Jurkat, Clone E6-1 (cell line): ENCODE results near the gene SALL3.

ENCODE experiments used
- DNase-seq: peaks from one replicate; pipeline ENCODE4 v3.0.0-alpha.2; 2011; ENCODE audit warnings: low read depth, low spot score
- H3K4me3 ChIP-seq: 2 replicates; pipeline ENCODE4 v1.5.1; 2011; ENCODE audit warnings: mild to moderate bottlenecking, low read length, control low read depth, moderate library complexity

Gene SALL3

GRCh38 chr18:79046522-79046921 is 66.9 kb downstream of the SALL3 start:
- no peak for DNase-seq
- H3K4me3 ChIP-seq: no peak overlapping the region

GRCh38 chr18:79047556-79048244 is 68.1 kb downstream of the SALL3 start:
- H3K4me3 ChIP-seq: no peak overlapping the region
- DNase-seq: no peak

- no peak for DNase-seq
- no peak overlapping the region for H3K4me3 ChIP-seq
Observed at GRCh38 chr18:79048245-79048632, 68.6 kb downstream of the SALL3 start.

GRCh38 chr18:79049506-79049905 is 69.9 kb downstream of the SALL3 start:
- no peak overlapping the region for H3K4me3 ChIP-seq
- no peak for DNase-seq
